Prostate gland (tissue), 2 donors: Measurements from ENCODE around the gene NAPEPLD.

Experiments used
- CTCF ChIP-seq, 4 experiments: fragments of 200-600 bp in 2 of 4; fragments of 450-650 bp in 2 of 4; sonication (generic) in 2 of 4; IDR thresholded peaks; 1 replicate in 3 of 4; 2 replicates in 1 of 4; pipeline ENCODE4 v1.5.1; 2016 to 2019; ENCODE audit warnings: antibody characterized with exemption in 4 of 4, mild to moderate bottlenecking in 2 of 4, moderate library complexity in 2 of 4
- POLR2A ChIP-seq: fragments of 450-650 bp; IDR thresholded peaks from one replicate; pipeline ENCODE4 v1.6.1; 2016; ENCODE audit warnings: antibody characterized with exemption, mild to moderate bottlenecking
- POLR2AphosphoS5 ChIP-seq: sonication (generic); formaldehyde crosslinking; IDR thresholded peaks from one replicate; pipeline ENCODE4 v1.6.1; 2017; ENCODE audit warnings: antibody characterized with exemption

GRCh38 chr7:103106005-103106702, 42.7 kb downstream of the NAPEPLD start:
- TF ChIP-seq CTCF (IDR thresholded peaks at IDR 0.05) (no peak), POLR2A (no peak), POLR2AphosphoS5 (no peak)
